GM20000 (cell line): ENCODE measurements around the gene CPED1.
A peak's percentile ranks its signal among the peaks of the same experiment; 100 is the strongest.

ENCODE experiments used
- DNase-seq: peaks from one replicate; pipeline ENCODE4 v3.0.0; 2012; ENCODE audit warnings: low spot score
- TF ChIP-seq, protein P1 (sequence below): IDR thresholded peaks from 2 replicates; pipeline ENCODE4 v1.5.1; 2012; ENCODE audit warnings: mild to moderate bottlenecking, control low read depth; ENCODE audit errors: extremely low read depth, missing control alignments

The CPED1 gene

DNA sequence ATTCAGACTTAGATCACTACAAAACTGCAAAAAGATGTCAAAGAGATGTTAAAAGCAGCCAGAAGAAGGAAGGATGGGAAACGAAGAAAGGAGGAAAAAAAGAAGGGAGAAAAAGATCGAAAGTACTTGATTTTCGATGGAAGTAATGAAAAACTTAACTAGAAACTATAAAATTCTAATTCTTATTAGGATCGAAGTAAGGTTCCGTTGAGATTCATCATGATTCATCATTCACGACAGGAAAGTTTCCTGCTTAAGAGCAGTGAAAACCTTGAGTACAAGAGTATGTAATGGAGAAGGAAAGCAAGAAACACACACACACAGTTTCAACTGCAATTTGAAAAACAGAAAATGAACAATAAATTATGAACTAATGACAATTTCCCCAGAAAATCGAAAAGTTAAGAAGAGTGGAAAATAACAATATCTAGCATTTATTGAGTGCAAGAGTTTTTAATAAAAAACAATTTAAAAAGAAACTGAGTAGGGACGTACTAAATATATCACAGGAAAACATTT lies 39.1 kb upstream of the CPED1 start:
- TF ChIP-seq, protein P1, sequence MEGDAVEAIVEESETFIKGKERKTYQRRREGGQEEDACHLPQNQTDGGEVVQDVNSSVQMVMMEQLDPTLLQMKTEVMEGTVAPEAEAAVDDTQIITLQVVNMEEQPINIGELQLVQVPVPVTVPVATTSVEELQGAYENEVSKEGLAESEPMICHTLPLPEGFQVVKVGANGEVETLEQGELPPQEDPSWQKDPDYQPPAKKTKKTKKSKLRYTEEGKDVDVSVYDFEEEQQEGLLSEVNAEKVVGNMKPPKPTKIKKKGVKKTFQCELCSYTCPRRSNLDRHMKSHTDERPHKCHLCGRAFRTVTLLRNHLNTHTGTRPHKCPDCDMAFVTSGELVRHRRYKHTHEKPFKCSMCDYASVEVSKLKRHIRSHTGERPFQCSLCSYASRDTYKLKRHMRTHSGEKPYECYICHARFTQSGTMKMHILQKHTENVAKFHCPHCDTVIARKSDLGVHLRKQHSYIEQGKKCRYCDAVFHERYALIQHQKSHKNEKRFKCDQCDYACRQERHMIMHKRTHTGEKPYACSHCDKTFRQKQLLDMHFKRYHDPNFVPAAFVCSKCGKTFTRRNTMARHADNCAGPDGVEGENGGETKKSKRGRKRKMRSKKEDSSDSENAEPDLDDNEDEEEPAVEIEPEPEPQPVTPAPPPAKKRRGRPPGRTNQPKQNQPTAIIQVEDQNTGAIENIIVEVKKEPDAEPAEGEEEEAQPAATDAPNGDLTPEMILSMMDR, result no peak
- no peak for DNase-seq

DNA sequence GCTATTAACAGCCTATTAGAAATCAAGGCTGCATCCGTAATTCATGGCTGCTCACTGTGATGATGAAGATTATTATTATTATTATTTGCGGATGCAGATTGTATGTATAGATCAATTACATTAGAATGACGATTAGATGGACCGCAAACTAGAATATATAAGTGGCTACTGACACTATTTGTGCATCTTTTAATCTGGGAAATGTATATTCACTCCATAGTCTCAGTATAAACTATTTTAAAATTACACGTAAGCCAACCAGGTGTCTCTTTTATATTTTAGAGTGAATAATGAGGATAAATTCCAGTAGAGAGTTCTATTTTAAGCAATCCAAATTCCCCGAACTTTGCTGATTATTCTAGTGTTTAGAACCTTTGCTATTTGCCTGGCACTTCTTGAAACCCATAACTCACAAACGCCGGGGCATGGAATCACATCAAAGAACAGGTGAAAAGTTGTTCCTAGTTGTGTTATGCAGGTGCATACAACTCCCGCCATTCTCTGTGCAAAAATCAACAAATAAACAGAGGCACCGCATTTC lies 38.4 kb upstream of the CPED1 start:
- TF ChIP-seq, protein P1, result no peak
- DNase-seq, result no peak

DNA sequence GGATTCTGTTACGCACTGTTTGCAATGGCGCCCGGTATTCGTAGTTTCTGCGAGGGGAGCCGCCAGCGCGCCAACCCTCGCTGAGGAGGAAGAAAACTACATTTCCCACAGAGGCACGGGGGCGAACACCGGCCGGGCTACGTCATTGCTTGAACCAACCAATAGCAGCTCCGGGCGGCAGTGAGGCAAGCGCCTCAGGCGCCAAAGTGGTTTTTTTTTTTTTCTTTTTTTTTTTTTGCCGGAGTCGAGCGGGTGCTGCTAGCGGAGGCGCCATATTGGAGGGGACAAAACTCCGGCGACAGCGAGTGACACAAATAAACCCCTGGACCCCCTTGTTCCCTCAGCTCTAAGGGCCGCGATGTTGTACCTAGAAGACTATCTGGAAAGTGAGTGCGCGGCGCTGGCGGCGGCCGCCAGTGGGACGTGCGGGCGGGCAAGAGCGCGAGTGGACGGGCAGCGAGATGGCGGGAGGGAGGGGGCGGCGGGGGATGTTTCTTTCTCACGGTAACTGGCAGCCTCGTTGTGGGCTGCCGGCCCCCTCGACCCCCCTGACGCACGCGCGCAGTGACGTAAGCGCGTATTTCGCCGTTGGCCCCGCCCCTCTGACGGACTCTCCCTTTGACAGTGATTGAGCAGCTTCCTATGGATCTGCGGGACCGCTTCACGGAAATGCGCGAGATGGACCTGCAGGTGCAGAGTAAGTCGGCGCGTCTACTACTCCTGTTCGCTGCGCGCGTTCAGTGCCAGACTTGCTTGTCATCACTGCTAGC lies 37.8 kb upstream of the CPED1 start, which contains the start of gene ING3:
Gene ING3, plus strand, starts transcription at position 239 of the 770 bp plus-strand sequence. Its CDS starts 120 bp downstream, at position 359.
- peak; percentile 87 for DNase-seq

GRCh38 chr7:120951309-120951699 lies 37.2 kb upstream of the CPED1 start:
- no peak for DNase-seq
- TF ChIP-seq, protein P1, result no peak

More for the DNA sequence above, 37.8 kb upstream of the CPED1 start, which contains the start of gene ING3:
- TF ChIP-seq, protein P1, result no peak

DNA sequence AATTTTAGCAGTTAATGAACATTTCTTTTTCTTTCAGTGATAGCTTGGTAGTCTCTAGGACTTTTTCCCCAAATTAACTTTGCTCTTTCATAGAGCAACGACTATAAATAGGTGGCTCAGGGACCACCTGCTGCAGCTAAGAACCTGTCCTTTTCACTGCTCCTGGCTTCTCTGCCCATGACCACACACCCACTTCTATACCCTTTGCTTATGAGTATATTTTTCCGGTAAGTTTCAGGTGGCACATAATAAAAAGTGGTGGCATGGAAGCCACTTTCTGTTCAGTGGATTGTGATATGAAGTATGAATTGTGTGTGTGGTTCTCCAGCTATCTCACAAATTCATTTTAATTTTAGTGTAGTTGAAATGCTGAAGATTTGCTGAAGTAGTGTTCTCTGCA lies 36.7 kb upstream of the CPED1 start:
- TF ChIP-seq, protein P1, result no peak
- no peak for DNase-seq

DNA sequence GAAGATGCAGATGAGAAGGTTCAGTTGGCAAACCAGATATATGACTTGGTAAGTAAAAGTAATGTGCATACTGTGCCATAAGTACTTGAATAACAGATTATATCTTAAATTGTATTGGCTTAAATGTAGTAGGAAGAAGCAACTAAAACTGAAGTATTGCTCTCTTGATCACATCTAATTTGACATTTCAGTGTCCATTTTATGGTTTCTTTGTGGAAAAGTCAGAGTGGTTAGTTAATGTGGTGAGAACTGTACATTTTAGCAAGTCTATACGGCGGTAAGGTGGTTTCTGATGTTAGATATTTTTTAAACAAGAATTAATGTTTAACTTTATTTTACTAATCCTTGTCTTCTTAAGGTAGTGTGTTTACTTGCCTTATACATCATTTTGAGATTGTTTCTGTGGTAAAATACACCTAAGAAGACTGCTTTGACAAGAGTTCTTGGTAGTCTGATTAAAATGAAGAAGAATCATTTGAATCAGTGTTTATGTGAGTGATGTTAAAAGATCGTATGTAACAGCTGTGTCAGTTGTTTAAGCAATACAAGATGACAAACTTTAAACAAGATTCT lies 32.8 kb upstream of the CPED1 start:
- TF ChIP-seq, protein P1, result no peak
- DNase-seq, result no peak

DNA sequence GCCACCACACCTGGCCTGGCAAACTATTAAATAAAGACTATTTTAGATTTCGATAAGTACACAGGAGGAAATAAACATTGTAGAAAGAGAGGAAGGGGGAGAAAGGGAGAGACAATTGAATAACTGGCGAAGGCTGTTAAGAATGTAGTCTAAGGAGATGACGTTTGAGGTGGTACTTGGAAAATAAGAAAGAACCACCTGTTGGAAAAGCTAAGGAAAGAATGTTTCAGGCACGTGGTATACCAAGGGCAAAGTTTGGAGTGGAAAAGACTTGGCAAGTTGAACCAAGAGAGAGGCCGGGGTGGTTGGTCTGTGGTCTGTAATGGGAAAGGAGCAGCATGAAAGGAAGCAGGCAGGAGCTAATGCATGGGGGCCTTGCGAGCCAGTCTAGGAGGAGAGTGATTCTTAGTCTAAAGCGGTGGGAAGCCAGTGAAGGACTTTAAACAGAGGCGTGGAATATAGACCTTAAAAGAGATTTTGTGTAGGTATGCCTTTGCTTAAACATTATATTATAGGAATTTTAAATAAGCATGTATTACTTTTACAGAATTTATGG lies 28.5 kb upstream of the CPED1 start:
- TF ChIP-seq, protein P1, result no peak
- DNase-seq, result no peak
